CD4-positive, alpha-beta T cell treated with Interleukin-4 for 4 hours (primary cell): ENCODE results near the gene TMEM232.
"Not testable (repeated sequence)": the region's sequence is repeated elsewhere in the genome, so short reads cannot be mapped to it uniquely, and the experiment has no call there.

Source experiments
- DNase-seq: peaks from one replicate; pipeline ENCODE4 v3.0.0-alpha.2; 2020

The TMEM232 gene

DNA sequence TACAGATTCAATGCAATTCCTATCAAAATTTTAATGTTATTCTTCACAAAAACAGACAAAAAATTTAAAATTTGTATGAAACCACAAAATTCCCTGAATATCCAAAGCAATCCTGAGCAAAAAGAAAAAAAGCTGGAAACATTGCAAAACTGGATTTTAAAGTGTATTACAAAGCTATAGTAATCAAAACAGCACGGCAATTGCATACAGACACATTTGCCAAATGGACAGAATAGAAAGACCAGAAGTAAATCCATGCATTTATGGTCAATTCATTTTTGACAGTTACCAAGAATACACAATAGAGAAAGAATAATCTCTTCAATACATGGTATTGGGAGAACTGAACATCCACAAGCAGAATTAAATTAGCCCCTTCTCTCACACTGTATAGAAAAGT, 110.5 kb downstream of the TMEM232 start:
- no peak for DNase-seq

DNA sequence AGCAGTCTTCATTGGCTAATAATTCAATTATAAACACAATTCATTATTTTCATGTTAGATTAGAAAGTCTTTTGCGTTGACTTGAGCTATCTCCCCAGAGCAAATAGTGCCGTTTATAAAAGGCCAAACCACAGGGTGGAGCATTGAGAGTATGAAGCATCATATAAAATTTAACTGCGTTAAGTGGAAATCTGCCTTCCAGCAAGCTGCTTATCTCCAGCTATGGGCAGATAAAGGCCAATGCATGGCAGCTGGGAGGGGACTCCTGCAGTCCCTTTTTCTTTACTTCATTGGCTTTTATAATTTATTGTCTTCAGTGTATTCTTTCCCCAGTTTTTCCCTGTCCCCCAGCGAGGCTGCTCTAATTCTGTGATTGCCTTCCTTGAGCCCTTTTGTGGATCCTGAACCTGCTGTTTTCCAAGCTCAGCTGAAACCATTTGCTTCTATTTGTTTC, 113.7 kb downstream of the TMEM232 start:
- no peak for DNase-seq

DNA sequence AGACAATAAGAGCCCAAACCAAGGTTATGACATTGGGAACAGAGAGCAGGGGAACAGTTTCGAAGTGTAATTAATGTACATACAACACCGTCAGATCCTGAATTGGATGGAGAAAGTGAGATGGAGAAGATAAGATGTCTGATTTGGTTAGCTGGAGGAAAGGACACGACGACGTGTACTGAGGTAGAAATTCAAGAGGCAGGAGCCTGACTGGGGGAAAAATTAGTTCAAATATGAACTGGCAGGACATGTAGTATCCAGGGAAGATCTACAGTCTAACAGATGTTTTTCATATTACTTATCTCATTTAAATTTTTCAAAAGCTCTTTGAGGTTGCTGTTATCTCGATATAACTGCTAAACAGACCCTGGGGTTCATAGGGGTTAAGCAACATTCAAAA, 114.7 kb downstream of the TMEM232 start:
- no peak for DNase-seq

DNA sequence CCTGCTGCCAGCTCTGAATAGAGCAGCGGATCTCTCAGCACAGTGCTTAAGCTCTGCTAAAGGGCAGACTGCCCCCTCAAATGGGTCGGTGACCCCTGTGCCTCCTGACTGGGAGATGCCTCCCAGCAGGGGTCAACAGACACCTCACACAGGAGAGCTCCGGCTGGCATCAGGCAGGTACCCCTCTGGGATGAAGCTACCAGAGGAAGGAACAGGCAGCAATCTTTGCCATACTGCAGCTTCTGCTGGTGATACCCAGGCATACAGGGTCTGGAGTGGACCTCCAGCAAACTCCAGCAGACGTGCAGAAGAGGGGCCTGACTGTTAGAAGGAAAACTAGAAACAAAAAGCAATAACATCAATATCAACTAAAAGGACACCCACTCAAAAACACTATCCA, 131.6 kb downstream of the TMEM232 start:
- DNase-seq: no peak

DNA sequence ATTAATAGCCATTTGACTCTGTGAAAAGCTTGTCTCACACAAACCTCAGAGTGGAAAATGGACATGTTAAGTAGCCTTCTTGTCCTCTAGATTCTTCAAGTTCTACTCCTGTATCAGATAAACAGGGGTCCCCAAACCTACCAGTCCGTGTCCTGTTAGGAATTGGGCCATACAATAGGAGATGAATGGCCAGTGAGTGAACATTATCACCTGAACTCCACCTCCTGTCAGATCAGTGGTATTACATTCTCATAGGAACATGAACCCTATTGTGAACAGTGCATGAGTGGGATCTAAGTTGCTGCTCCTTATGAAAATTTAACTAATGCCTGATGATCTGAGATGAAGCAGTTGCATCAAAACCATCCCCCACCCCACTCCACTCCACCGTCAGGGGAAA, 136.3 kb downstream of the TMEM232 start:
- DNase-seq: no peak

DNA sequence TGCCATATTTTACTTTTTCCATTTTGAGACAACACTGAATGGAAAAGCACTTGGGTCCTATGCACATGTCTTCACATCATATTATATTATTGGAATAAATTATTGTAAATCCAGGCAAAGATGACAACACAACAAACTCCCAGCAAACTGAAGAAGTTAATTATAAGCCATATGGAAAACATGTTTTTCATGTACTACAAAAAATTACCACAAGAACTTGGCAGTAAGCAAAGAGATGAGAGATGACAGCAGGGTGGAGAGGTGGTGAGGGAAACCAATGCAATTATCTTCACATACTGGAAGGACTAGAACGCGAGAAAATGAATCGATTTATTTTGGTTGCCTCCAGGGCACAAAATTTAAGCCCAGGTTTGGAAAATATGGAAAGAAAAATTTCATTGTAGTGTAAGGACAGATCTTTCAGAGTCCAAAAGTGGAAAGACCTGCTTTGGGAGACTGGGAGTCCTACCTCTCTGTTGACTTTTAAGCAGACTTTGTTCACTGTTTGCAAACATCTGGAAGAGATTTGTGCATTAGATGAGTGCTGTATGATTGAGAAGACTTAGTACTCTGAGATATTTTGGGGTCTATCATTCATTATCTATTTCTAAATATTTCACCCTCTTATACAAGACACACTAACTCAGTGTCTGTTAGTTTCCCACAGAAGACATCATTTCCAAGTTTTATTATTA, 138.0 kb downstream of the TMEM232 start:
- no peak for DNase-seq

DNA sequence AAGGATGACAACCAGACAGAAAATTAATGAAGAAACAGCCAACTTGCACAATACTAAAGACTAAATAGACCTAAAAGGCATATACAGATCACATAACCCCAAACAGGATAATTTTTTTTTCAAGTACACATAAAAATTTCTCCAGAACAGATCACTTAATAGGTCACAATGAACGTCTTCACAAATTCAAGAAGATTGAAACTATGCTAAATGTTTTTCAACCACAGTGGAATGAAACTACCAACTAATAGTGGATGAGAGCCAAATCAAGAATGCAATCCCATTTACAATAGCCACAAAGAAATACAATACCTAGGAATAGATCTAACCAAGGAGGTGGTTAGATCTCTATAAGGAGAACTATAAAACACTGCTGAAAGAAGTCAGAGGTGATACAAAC, 145.8 kb downstream of the TMEM232 start:
- DNase-seq: no peak

DNA sequence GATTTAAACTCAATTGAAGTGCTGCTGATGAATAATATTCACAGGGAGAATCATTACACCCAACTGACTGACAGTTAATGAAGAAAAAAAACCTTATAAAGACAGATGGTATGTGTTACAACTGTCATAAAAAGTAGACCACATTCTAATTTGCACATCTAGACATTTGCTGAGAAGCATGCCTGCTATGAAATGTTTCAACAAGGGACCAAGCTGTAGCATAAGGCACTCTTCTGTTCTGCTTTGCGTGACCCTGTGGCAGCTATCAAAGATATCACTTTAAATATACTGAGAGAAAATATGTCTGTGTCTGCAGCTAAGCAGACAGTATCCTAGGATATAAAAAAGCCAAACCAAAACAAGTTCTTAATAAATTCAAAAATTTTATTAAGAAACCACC, 153.7 kb downstream of the TMEM232 start:
- no peak for DNase-seq

DNA sequence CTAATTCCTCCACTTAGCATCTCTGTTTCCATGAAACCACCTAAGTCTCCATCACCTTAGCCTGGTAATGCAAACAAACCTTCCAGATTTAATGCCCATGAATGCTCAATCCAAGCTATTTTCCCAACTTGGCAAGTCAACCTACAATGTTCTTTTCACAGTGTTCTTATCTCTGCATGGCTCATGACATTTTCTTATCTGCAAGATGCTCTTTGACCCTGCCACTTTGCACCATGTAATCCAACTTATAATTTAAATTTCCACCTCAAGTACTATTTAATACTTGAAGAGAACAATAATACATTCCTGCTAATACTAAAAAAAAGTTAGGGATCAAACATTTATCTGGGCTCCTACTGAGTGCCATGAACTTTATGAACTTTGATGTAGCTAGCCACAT, 164.3 kb downstream of the TMEM232 start:
- no peak for DNase-seq

DNA sequence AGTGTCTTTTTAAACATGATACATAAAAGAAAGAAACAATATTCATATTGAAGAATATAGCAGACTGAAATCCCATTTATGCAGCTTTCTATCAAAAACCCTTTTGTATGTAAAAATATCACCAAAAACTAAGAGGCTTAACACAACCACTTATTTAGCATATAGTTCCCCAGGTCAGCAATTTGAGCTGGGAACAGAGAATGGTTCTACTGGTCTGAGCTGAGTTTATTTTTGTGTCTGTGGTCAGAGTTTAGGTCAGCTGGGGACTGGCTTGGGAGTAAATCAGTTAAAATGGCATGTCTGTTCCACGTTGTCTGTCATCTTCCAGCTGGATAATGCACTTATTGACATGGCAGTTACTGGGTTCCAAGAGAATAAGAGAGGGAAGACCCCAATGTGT, 165.0 kb downstream of the TMEM232 start:
- no peak for DNase-seq

DNA sequence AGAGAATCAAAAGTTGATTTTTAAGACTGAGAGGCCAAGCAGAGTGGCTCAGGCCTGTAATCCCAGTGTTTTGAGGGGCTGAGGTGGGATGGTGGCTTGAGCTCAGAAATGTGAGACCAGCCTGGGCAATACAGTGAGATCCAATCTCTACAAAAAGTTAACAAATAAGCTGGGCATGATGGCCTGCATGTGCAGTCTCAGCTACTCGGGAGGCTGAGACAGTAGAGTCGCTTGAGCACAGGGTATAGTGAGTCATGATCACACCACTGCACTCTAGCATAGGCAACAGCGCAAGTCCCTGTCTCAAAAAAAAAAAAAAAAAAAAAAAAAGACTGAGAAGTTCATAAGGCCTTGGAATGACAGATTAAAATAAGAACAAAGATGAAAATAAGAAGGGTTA, 177.2 kb downstream of the TMEM232 start:
- DNase-seq: no peak

DNA sequence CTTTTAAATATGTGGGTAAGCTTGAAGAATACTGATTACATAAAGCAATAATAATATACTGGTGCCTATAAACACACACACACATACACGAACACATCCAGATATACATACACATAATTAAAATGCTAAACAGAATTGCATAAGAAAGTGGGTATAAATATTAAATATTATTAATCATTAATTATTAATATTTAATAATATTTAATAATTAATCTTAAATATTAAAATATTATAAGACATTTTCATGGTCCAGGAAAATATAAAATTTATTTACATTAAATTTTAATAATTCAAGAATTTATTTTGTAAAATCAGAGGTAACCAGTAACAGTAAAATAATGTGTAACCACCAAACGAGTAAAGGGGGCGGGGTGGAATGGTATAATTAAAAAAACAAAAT, 178.3 kb downstream of the TMEM232 start:
- DNase-seq: no peak

DNA sequence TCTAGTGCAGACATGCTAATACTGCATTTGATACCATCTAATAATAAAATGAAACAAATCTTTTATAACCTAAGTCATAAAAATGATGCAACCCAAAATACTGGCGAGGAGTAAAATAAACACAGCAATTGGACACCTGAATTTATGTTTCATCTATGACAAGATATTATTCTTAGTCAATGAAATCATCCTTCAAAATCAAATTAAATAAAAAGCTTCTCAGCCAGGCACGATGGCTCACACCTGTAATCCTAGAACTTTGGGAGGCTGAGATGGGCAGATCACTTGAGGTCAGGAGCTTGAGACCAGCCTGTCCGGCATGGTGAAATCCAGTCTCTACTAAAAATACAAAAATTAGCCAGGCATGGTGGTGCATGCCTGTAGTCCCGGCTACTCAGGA, 179.0 kb downstream of the TMEM232 start:
- DNase-seq: no peak

DNA sequence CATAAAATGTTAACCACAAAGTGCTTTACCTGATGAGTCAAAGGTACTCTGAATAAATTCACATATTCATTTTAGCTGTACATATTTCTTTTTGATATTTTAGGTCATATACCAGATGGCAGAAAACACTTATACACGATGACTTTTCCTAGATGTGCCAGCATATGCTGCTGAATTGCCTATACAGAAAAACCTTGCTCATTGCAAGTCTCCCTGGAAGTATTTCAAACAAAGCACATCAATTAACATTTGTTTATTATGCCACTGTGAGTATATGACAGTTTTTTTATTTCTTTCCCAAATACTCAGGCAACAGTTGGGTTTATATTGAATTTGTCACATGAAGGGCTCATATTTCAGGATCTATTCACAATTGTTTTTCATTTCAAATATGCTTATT, 180.8 kb downstream of the TMEM232 start:
- DNase-seq: no peak

DNA sequence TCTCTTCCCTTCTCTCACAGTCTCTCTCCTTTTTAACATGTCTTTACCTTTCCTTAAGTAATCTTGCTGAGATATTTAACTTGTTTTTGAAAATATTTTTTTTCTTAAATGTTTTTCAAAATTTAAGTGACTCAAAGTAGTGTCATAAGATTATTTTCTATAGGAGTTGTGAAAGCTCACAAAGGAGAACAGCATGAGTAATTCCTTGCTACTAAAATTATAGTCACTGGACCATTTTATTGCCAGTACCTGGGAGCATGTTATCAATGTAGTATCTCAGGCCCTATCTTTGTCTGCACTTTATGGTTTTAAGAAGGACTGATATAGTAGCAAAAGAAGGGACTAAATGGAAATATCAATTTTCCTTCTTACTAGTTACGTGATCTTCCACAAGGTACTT, 181.9 kb downstream of the TMEM232 start:
- no peak for DNase-seq

DNA sequence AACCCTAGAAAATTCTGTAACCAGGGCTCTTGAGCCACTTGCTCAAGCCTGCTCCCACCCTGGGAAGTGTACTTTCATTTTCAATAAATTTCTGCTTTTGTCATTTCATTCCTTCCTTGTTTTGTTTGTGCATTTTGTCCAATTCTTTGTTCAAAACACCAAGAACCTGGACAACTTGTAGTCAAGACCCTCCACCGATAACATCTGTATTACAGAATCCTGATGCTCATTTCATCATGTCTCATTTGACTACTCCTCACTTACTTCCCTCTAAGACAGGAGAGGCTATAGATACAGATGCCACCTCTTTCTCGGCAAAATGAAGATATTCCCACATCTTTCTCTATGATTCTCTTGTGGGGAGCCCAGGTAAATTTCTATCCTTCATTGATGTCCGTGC, 183.5 kb downstream of the TMEM232 start:
- no peak for DNase-seq

DNA sequence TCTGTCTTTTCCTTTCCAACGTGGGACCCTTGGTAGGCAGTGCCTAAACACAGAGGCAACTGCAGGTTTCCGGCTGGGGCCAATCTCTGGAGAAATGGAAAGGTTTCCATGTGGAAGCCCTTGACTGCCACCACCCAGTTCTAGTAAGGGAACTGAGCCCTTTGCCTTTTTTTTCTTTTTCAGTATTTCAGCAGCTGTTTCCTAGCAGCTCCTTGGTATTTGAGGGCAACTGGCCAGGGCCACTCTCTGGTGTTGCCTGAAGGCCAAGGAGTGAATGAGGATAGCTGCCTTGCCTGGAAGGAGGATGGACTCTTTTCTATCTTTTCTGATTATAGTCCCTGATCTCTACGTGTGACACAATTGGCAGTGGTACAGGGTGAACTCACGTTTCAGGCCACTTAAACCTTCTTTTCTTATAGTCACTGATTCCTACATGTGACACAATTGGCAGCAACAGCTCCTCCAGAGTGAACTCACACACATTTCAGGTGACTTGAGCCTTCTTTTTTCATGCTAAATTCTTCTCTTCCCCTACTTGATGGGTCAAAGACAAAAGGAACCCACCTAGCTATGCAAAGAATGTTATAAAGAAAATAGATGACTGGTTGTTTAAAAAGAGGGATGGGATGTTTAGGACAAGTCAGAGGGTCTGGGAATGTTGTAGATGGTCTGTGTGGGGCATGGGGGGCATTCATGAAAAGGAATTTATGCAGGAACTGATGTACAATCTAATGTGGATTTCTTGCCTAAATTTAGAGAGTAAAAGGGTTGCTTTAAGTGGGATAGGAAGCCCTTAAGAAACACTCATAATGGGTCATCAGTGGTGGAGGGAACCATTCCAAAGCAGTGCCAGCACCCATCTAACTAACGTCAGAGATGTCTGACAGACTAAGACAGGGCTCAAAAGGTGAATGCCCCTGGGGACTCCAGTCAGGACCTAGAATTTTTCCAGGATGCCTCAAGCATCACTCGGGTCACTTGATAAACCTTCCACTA, 190.1 kb downstream of the TMEM232 start:
- no peak for DNase-seq

DNA sequence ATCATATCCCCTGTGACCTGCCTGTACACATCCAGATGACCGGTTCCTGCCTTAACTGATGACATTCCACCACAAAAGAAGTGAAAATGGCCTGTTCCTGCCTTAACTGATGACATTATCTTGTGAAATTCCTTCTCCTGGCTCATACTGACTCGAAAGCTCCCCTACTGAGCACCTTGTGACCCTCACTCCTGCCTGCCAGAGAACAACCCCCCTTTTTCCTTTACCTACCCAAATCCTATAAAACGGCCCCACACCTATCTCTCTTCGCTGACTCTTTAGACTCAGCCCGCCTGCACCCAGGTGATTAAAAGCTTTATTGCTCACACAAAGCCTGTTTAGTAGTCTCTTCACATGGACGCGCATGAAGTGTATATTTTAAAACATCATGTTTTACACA, 191.3 kb downstream of the TMEM232 start:
- DNase-seq: not testable (repeated sequence)

DNA sequence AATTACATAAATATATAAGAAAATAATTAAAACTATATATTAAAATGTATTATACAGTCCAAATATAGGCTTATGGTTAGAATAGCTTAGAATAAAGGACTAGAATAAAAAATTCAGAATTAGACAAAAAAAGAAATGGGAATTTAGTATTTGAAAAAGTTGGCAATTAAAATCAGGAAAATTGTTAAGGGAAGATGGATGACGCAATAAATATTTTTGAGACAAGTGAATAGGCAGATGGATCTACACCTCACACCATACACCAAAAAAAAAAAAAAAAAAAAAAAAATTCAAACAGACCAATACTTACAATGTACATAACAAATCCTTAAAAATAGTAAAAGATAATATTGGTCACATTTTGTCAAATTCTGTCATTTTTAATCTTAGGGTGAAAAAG, 200.7 kb downstream of the TMEM232 start:
- DNase-seq: no peak

DNA sequence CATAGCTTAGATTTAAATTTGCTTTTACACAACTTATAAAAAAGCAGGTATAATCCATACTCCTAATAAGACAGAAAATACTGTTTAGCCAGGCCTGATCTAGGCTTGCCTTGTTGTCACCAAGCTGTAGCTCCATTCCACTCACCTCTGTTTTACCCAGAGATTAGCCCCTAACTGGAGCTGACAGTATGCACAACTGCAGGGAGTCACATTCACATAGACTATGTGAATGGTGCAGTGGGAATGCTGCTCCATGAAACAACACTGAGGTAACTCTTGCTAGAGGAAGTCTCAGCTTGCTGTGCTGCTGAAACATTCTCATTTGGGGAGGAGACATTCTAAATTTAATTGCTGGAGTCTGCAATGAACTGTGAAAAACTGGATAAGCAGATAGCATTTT, 209.1 kb downstream of the TMEM232 start:
- no peak for DNase-seq

DNA sequence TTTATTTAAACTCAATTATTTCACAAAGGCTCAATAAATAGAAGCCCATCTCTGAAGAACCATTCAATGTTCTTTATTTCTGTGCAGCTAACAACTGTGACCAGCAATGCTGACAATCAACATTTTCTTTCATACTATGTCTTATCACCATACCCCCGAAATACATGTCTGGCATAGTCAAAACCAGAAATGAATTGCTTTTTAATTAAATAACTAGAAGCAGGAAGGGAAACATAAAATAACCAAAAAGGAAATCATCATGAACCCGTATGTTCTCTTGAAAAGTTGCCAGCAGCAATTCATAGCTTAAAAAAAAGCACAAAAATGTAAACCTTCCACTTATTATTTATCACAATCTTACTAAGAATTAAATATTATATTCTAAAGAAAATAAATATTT, 212.4 kb downstream of the TMEM232 start:
- no peak for DNase-seq

DNA sequence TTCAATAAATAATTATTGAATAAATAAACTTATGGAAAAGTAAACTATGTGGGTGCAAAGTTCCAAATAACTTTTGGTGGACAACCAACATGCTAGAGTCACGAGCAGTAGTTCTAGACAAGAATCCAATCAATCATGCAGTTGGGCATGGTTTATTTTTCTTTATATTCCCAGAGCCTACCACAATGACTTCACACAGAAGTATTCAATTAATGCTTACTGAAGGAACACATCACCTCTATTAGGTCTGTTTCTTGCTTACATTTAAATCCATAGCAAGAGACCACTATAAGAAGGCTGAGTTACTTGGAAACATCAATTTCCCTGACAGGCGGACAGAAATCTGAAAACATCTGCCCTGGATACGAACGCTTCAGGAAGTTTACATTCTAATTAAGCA, 214.2 kb downstream of the TMEM232 start:
- no peak for DNase-seq

DNA sequence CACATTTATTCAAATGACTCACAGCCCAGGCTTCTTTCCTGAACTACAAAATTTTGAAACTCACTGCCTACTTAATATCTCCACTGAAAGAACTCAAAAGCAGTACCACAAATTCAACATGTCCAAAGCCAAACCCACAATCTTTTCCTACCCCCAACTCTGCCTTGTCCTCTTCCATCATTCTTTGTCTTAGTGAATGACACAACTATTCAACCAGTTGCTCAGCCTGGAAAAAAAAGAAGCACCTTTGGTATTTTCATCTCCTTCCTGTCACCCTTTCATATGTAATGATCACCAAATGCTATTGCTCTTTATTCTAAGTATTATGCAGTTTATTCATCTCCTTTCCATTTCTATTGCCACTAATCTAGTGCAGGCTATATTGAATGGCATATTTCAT, 216.3 kb downstream of the TMEM232 start:
- no peak for DNase-seq

DNA sequence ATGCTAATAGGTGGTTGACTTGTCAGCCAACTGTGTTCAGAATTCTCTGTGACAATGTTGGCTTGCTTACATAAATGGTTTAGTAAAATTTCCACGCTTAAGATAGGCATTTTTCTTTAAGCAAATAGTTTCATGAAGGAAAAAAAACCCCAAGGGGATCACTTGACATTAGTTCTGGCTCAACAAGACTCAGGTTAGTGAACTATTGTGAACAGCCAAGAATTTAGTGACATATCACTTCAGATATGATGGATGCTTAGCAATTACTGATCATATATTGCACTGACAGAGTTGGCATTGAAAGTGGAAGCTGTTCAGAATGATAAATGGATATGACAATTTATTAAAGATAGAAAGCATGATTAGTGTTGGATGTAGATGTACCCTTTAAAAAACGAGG, 218.5 kb downstream of the TMEM232 start:
- no peak for DNase-seq
